Ammon's horn (tissue), 1 donor: Measurements from ENCODE around the gene TP53TG3D.
"Not testable (repeated sequence)": the region's sequence is repeated elsewhere in the genome, so short reads cannot be mapped to it uniquely, and the experiment has no call there.

ENCODE experiments used
- DNase-seq: peaks from one replicate; pipeline ENCODE4 v3.0.0-alpha.2; 2016; ENCODE audit warnings: low spot score

Gene TP53TG3D, protein sequence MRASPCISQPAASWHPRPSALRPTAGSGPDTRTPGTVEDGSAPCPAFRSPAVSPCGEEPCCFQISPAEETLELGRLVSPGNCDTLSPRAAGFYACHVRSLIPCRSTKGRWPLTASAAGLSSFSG

DNA sequence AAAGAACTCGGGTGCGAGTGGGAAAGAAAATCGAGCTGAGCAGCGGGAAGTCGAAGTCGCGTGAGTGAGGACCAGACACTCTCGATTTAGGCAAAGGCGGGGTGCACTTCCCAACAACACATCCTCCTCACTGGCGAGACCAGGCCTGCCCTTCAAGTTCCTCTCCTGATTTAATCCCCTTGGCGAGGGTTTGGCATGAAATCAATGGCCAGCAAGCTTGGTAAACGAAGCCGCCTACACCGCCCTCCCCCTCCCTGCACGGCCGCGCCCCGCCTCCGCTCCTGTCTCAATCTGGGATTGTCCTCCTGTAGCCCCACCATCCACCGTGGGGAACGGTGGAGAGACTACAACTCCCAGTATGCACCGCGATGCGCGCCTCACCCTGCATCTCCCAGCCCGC, at the start of gene TP53TG3D:
TP53TG3D (plus strand) TSS at position 301 of the 400 bp plus-strand sequence; CDS start at position 369, 68 bp downstream.
- not testable (repeated sequence) for DNase-seq

- not testable (repeated sequence) for DNase-seq
Observed at GRCh38 chr16:32253507-32253906, 421 bp downstream of the TP53TG3D start.

DNA sequence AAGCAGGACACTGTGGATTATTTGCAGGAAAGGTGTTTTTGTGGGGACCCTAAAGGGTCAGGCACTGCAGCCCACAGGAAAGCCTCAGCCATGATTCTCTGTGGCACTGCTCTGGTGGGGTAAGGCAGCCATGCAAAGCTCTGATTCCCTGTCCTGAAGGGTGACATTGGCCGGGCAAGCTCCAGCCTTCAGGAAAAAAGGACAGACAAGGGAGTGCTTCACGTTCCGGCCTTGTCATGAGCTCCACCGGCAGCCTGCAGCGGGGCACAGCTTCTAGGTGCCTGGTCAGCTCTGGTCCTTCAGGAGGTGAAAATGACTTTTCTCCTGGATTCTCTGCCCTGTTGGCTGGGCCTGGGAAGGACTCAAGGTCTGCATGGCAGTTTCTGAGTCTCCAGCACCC, 8.4 kb downstream of the TP53TG3D start:
- DNase-seq, result not testable (repeated sequence)

DNA sequence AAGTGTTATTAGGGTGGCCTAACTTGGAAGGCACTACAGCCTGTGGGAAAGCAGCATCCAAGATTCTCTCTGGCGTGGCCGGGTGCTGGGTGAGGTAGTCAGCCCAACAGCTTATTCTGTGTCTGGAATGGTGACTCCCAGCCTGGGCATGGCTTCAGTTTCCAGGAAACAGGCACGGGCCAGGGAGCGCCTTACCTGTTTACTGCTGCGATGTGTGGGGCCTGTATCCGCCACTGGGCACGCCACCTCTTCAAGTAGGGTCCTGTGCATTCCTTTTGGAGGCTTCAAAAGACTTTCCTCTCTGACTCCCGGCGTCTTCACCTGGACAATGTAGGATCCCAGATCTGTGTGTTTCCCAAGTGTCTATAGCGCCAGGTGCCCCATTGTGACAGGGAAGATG, 10.5 kb downstream of the TP53TG3D start:
- not testable (repeated sequence) for DNase-seq

GRCh38 chr16:32281910-32282309, 28.8 kb downstream of the TP53TG3D start:
- DNase-seq, result not testable (repeated sequence)

DNA sequence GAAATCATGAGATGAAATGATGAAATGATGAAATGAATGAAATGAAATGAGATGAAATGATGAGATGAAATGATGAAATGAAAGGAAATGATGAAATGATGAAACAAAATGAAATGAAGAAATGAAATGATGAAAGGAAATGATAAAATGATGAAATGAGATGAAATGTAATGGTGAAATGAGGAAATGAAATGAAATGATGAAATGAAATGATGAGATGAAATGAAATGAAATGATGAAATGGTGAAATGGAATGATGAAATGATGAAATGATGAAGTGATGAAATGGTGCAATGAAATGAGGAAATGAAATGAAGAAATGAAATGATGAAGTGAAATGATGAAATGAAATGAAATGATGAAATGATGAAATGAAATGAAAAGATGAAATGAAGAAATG, 29.9 kb downstream of the TP53TG3D start:
- not testable (repeated sequence) for DNase-seq

- DNase-seq, result not testable (repeated sequence)
Observed at GRCh38 chr16:32283917-32284495, 30.9 kb downstream of the TP53TG3D start.

DNA sequence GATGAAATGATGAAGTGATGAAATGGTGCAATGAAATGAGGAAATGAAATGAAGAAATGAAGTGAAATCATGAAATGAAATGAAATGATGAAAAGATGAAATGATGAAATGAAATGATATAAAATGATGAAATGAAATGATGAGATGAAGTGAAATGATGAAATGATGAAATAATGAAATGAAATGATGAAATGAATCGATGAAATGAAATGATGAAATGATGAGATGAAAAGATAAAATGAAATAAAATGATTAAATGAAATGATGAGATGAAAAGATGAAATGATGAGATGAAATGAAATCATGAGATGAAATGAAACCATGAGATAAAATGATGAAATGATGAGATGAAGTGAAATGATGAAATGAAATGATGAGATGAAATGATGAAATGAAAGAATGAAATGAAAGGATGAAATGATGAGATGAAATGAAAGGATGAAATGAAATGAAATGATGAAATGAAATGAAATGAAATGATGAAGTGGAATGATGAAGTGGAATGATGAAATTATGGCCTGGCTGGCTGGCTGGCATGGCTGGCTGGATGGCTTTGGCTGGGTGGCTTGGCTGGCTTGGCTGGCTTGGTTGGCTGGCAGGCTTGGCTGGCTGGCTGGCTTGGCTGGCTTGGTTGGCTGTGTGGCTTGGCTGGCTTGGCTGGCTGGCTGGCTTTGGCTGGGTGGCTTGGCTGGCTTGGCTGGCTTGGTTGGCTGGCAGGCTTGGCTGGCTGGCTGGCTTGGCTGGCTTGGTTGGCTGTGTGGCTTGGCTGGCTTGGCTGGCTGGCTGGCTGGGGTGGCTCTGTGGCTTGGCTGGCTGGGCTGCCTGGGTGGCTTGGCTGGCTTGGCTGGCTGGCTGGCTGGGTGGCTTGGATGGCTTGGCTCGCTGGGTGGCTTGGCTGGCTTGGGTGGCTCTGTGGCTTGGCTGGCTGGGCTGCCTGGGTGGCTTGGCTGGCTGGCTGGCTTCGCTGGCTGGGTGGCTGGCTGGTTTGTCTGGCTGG, 32.0 kb downstream of the TP53TG3D start:
- DNase-seq, result not testable (repeated sequence)

- DNase-seq, result not testable (repeated sequence)
Observed at GRCh38 chr16:32286193-32286592, 33.1 kb downstream of the TP53TG3D start.

- not testable (repeated sequence) for DNase-seq
Observed at GRCh38 chr16:32287743-32288142, 34.7 kb downstream of the TP53TG3D start.

DNA sequence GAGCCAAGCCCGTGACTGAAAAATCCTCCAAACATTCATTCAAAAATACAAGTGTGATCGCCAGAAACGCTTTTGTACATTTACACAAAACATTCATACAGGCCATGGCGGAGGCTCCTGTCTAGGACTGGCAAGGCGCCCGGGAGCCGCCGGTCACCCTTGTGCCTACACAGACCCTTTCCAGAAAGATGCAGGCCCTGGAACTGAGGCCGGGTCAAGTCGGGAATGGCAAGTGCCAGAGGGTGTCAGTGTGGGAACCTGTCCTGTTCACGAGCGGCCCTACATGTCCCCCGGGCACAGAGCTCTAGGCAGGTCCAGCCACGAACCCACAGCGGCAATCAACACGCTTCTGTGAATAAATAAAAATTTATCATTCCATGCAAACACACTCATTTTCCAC, 36.1 kb downstream of the TP53TG3D start:
- DNase-seq, result not testable (repeated sequence)

GRCh38 chr16:32302776-32303175, 49.7 kb downstream of the TP53TG3D start:
- not testable (repeated sequence) for DNase-seq
